22Rv1 (cell line): ENCODE measurements around the gene GCNT4.

Source experiments
- H3K27ac ChIP-seq: fragments of 450-650 bp; 2 replicates; pipeline ENCODE4 v1.5.1; 2017
- CTCF ChIP-seq: fragments of 450-650 bp; IDR thresholded peaks from 2 replicates; pipeline ENCODE4 v1.5.1; 2017; ENCODE audit warnings: mild to moderate bottlenecking
- ZFX ChIP-seq: fragments of 450-650 bp; IDR thresholded peaks from 2 replicates; pipeline ENCODE4 v1.6.1; 2017; ENCODE audit warnings: antibody characterized with exemption, borderline replicate concordance

GCNT4 gene

DNA sequence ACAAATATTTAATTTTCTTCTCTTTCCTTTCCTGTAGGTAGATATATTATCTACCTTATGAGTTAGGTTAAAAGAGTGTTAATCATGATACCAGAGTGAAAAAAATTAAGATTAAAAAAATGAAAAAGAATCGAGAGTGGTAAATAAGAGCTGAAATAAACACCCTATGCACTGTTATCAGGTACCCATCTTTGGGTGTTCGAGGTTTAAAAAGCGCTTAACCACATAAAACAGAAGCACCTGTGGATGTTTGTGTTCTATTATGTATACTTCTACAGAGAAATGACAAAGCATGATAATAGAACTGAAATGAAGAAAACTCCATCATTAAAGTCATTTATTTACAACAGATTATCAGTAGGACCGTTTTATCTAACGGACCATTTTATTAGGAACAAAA is 25.7 kb upstream of the GCNT4 start:
- TF ChIP-seq ZFX: no peak
- TF ChIP-seq CTCF: no peak
- no peak overlapping the region for H3K27ac ChIP-seq

DNA sequence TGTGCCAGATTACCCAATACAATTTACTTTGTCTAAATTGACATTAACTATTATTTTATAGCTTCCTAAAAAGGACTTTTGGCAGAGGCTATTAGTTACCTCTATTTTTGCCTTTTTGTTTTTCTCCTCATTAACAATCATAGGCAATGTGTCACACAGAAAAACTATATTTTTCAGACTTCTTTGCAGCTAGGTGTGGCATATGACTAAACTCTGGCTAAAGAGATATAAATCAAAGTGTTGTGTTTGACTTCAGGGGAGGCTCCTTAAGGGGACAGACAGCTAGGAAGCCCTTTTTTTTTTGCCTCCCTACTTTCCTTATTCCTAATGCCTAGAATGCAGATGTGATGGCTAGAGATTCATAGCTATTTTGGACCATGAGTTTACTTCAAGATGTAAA is 19.7 kb upstream of the GCNT4 start:
- no peak for TF ChIP-seq ZFX
- TF ChIP-seq CTCF: no peak
- H3K27ac ChIP-seq: no peak overlapping the region

DNA sequence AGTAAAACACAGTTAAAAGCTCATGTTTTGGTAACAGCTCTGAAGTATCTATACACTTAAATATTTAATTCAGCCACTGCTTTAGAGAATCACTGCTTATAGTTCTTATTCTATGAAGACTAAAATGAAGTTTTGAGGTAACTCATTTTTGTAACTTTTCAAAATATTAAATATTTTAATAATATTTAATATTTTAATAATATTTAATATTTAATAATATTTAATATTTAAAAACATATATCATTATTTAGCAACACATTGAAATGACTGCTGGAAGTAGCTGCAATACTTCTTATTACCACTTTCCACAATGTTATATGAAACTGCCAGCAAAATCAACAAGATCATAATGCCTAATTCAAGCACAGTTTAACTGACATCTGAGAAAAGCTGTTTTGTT is 18.7 kb upstream of the GCNT4 start:
- TF ChIP-seq ZFX (no peak), CTCF (no peak)

GRCh38 chr5:75067434-75067833 is 15.1 kb upstream of the GCNT4 start:
- TF ChIP-seq ZFX (no peak), CTCF (no peak)
- H3K27ac ChIP-seq: no peak overlapping the region

More for the DNA sequence above, 18.7 kb upstream of the GCNT4 start:
- H3K27ac ChIP-seq: no peak overlapping the region

- no peak overlapping the region for H3K27ac ChIP-seq
- no peak for TF ChIP-seq CTCF
- no peak for TF ChIP-seq ZFX
Observed at GRCh38 chr5:75062925-75063531, 10.7 kb upstream of the GCNT4 start.

- no peak for TF ChIP-seq CTCF
- TF ChIP-seq ZFX: no peak
- no peak overlapping the region for H3K27ac ChIP-seq
Observed at GRCh38 chr5:75059912-75060545, 7.7 kb upstream of the GCNT4 start.

- TF ChIP-seq CTCF (no peak), ZFX (no peak)
- no peak overlapping the region for H3K27ac ChIP-seq
Observed at GRCh38 chr5:75058986-75059535, 6.7 kb upstream of the GCNT4 start.
